D721Med (cell line): ENCODE measurements around the gene ATP2C1.

Experiments
- DNase-seq: peaks from one replicate; pipeline ENCODE4 v3.0.0; 2011; ENCODE audit warnings: low spot score; ENCODE audit not compliant: insufficient read length
- FAIRE-seq: peaks from 2 replicates; lab custom pipeline; 2011; peaks lifted over from hg19 to GRCh38; lab: Jason Lieb, UNC
- TF ChIP-seq, protein P1 (sequence below): IDR thresholded peaks from 2 replicates; pipeline ENCODE4 v1.5.1; 2012; ENCODE audit warnings: mild to moderate bottlenecking, control low read depth; ENCODE audit not compliant: insufficient read depth; ENCODE audit errors: missing control alignments

ATP2C1 gene

GRCh38 chr3:130876594-130876993 lies 17.3 kb upstream of the ATP2C1 start:
- DNase-seq: no peak

GRCh38 chr3:130878464-130878863 lies 15.4 kb upstream of the ATP2C1 start:
- FAIRE-seq: no peak
- no peak for DNase-seq
- TF ChIP-seq, protein P1, sequence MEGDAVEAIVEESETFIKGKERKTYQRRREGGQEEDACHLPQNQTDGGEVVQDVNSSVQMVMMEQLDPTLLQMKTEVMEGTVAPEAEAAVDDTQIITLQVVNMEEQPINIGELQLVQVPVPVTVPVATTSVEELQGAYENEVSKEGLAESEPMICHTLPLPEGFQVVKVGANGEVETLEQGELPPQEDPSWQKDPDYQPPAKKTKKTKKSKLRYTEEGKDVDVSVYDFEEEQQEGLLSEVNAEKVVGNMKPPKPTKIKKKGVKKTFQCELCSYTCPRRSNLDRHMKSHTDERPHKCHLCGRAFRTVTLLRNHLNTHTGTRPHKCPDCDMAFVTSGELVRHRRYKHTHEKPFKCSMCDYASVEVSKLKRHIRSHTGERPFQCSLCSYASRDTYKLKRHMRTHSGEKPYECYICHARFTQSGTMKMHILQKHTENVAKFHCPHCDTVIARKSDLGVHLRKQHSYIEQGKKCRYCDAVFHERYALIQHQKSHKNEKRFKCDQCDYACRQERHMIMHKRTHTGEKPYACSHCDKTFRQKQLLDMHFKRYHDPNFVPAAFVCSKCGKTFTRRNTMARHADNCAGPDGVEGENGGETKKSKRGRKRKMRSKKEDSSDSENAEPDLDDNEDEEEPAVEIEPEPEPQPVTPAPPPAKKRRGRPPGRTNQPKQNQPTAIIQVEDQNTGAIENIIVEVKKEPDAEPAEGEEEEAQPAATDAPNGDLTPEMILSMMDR: no peak

More at GRCh38 chr3:130876594-130876993, 17.3 kb upstream of the ATP2C1 start:
- no peak for FAIRE-seq
- TF ChIP-seq, protein P1: no peak

GRCh38 chr3:130889416-130889946 lies 4.4 kb upstream of the ATP2C1 start:
- DNase-seq: no peak
- TF ChIP-seq, protein P1: no peak
- no peak for FAIRE-seq

GRCh38 chr3:130892759-130893375 lies 1.0 kb upstream of the ATP2C1 start:
- DNase-seq (no peak), FAIRE-seq (peak; percentile 11)
- TF ChIP-seq, protein P1: peak; percentile 86

GRCh38 chr3:130894130-130894985 lies 474 bp downstream of the ATP2C1 start:
- TF ChIP-seq, protein P1: no peak
- no peak for DNase-seq
- FAIRE-seq: no peak

DNA sequence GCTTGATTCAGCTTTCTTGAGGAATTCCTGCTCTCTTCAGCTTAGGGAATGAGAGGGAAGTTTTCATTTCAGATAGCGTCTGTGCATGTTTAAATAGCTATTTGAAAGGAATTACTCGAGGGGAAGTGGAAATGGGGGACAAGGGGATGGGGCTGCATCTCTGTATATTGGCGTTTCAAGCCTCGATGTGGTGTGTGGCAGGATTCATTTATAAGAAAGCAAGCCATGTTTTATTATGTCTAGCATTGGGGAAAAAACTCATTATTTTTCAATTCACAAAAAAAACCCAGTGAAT lies 1.0 kb downstream of the ATP2C1 start:
- TF ChIP-seq, protein P1: no peak
- no peak for FAIRE-seq
- no peak for DNase-seq
